H1 (cell line): Measurements from ENCODE around the gene KIAA1755. TPM values are rescaled to one million over a fixed set of nuclear protein-coding genes. Genes with fewer than 3 reads are reported as not detected.

ENCODE experiments used
- CTCF ChIA-PET: fragments of 300-600 bp; sonication (Branson Sonifier 250); formaldehyde crosslinking; loops from one replicate; lab custom pipeline; 2021; ENCODE audit not compliant: partially characterized antibody; lab: Charles Lee
- POLR2A ChIA-PET: fragments of 300-600 bp; sonication (Branson Sonifier 250); formaldehyde crosslinking; loops from one replicate; lab custom pipeline; 2021; ENCODE audit warnings: inconsistent platforms; ENCODE audit not compliant: partially characterized antibody; lab: Charles Lee
- DNase-seq, 2 experiments: peaks; one replicate each; pipeline versions ENCODE4 v3.0.0 to v3.0.0-alpha.2; 2010 to 2022; ENCODE audit warnings: low spot score in 2 of 2, low read depth in 1 of 2, mixed read lengths in 1 of 2
- FAIRE-seq: peaks from 2 replicates; lab custom pipeline; 2011; peaks lifted over from hg19 to GRCh38; lab: Jason Lieb, UNC
- H2AFZ ChIP-seq: 2 replicates; pipeline ENCODE4 v1.8.1; 2012; ENCODE audit warnings: low read length, inconsistent platforms
- H2AK5ac ChIP-seq: 2 replicates; pipeline ENCODE4 v1.6.1; 2013; ENCODE audit warnings: low read depth, low read length
- H2BK120ac ChIP-seq: replicated peaks from 2 replicates; pipeline ENCODE3; 2013; ENCODE audit warnings: low read depth, low read length, inconsistent platforms
- H2BK12ac ChIP-seq: 2 replicates; pipeline ENCODE4 v1.6.1; 2013; ENCODE audit warnings: low read depth, low read length
- H2BK15ac ChIP-seq: 2 replicates; pipeline ENCODE4 v1.6.1; 2013; ENCODE audit warnings: low read length
- H2BK20ac ChIP-seq: 2 replicates; pipeline ENCODE4 v1.6.1; 2013; ENCODE audit warnings: low read length
- H2BK5ac ChIP-seq: 2 replicates; pipeline ENCODE4 v1.6.1; 2013; ENCODE audit warnings: low read depth, low read length
- H3K14ac ChIP-seq: 2 replicates; pipeline ENCODE4 v1.6.1; 2013; ENCODE audit warnings: inconsistent platforms; ENCODE audit not compliant: insufficient read length
- H3K18ac ChIP-seq: 2 replicates; pipeline ENCODE4 v1.6.1; 2013; ENCODE audit warnings: low read length; ENCODE audit errors: extremely low read depth
- H3K23ac ChIP-seq: 2 replicates; pipeline ENCODE4 v1.6.1; 2013; ENCODE audit warnings: inconsistent platforms; ENCODE audit not compliant: insufficient read length
- H3K23me2 ChIP-seq: 2 replicates; pipeline ENCODE4 v1.6.1; 2013; ENCODE audit warnings: low read depth, low read length
- H3K27ac ChIP-seq: 2 replicates; pipeline ENCODE4 v1.6.1; 2011; ENCODE audit warnings: low read depth, low read length, inconsistent platforms
- H3K27me3 ChIP-seq, 4 experiments: replicated peaks in 1 of 4; 1 replicate in 1 of 4; 2 replicates in 3 of 4; pipeline versions ENCODE4 v1.6.1 to v1.8.1; 2011 to 2013; ENCODE audit warnings: low read length in 3 of 4, mild to moderate bottlenecking in 3 of 4, inconsistent platforms in 2 of 4, mixed read lengths in 2 of 4, moderate library complexity in 1 of 4; ENCODE audit not compliant: control insufficient read depth in 3 of 4, insufficient read depth in 3 of 4; ENCODE audit errors: extremely low read depth in 1 of 4
- H3K36me3 ChIP-seq, 4 experiments: 2 replicates each; pipeline versions ENCODE4 v1.6.1 to v1.8.1; 2011 to 2013; ENCODE audit warnings: mild to moderate bottlenecking in 4 of 4, low read length in 3 of 4, moderate library complexity in 2 of 4, control low read depth in 1 of 4, inconsistent platforms in 1 of 4; ENCODE audit not compliant: insufficient read depth in 4 of 4, control insufficient read depth in 2 of 4
- H3K4ac ChIP-seq: replicated peaks from 2 replicates; pipeline ENCODE3; 2013; ENCODE audit warnings: low read length, low read depth, mixed read lengths, inconsistent platforms; ENCODE audit not compliant: insufficient read length
- H3K4me1 ChIP-seq, 4 experiments: replicated peaks in 1 of 4; 1 replicate in 1 of 4; 2 replicates in 3 of 4; pipeline versions ENCODE4 v1.6.1 to v1.8.1; 2011 to 2013; ENCODE audit warnings: low read length in 3 of 4, inconsistent platforms in 2 of 4, mixed read lengths in 1 of 4; ENCODE audit not compliant: insufficient read depth in 4 of 4, control insufficient read depth in 3 of 4
- H3K4me2 ChIP-seq, 2 experiments: 2 replicates each; pipeline versions ENCODE4 v1.6.1 to v1.8.1; 2011 to 2013; ENCODE audit warnings: low read depth in 2 of 2, low read length in 2 of 2, control low read depth in 1 of 2, inconsistent platforms in 1 of 2, mild to moderate bottlenecking in 1 of 2; ENCODE audit not compliant: insufficient read depth in 1 of 2
- H3K4me3 ChIP-seq, 4 experiments: fragments of 200-600, 300-600 bp in 1 of 4; sonication (generic), shearing (Covaris generic), sonication (Bioruptor Twin) in 1 of 4; 2 replicates each; pipeline versions ENCODE4 v1.5.1 to v1.8.1; 2011 to 2016; ENCODE audit warnings: low read length in 4 of 4, low read depth in 3 of 4, control low read depth in 2 of 4, inconsistent platforms in 2 of 4, mild to moderate bottlenecking in 2 of 4, mixed read lengths in 1 of 4, moderate library complexity in 1 of 4; ENCODE audit not compliant: insufficient read depth in 2 of 4; ENCODE audit errors: extremely low read depth in 1 of 4
- H3K56ac ChIP-seq: replicated peaks from 2 replicates; pipeline ENCODE3; 2013; ENCODE audit warnings: low read depth, mild to moderate bottlenecking, mixed read lengths, low read length, inconsistent platforms; ENCODE audit not compliant: insufficient read length
- H3K79me1 ChIP-seq: 2 replicates; pipeline ENCODE4 v1.6.1; 2013; ENCODE audit warnings: low read depth, low read length, control low read depth
- H3K79me2 ChIP-seq, 2 experiments: 2 replicates each; pipeline versions ENCODE4 v1.6.1 to v1.8.1; 2012 to 2013; ENCODE audit warnings: low read length in 2 of 2, mild to moderate bottlenecking in 2 of 2, inconsistent platforms in 1 of 2; ENCODE audit not compliant: insufficient read depth in 2 of 2, control insufficient read depth in 1 of 2
- H3K9ac ChIP-seq, 4 experiments: replicated peaks in 1 of 4; 1 replicate in 1 of 4; 2 replicates in 3 of 4; pipeline versions ENCODE4 v1.6.1 to v1.8.1; 2011 to 2013; ENCODE audit warnings: low read depth in 3 of 4, low read length in 3 of 4, control low read depth in 2 of 4, mild to moderate bottlenecking in 2 of 4, moderate library complexity in 2 of 4, inconsistent platforms in 1 of 4; ENCODE audit errors: extremely low read depth in 1 of 4
- H3K9me3 ChIP-seq, 2 experiments: 2 replicates each; pipeline versions ENCODE4 v1.6.1 to v1.8.1; 2012 to 2013; ENCODE audit warnings: mild to moderate bottlenecking in 2 of 2, moderate library complexity in 2 of 2, control low read depth in 1 of 2, inconsistent platforms in 1 of 2, low read depth in 1 of 2, low read length in 1 of 2, mixed read lengths in 1 of 2; ENCODE audit not compliant: insufficient read depth in 2 of 2
- H4K20me1 ChIP-seq, 2 experiments: replicated peaks in 1 of 2; 2 replicates each; pipeline versions ENCODE3 to v1.8.1; 2011 to 2013; ENCODE audit warnings: inconsistent platforms in 2 of 2, low read length in 2 of 2, mild to moderate bottlenecking in 1 of 2; ENCODE audit not compliant: insufficient read depth in 2 of 2, control insufficient read depth in 1 of 2
- H4K5ac ChIP-seq: 2 replicates; pipeline ENCODE4 v1.6.1; 2013; ENCODE audit warnings: low read length, low read depth, mixed read lengths, inconsistent platforms; ENCODE audit not compliant: insufficient read length
- H4K8ac ChIP-seq: 2 replicates; pipeline ENCODE4 v1.8.0; 2013; ENCODE audit warnings: mild to moderate bottlenecking, moderate library complexity, low read length, inconsistent platforms; ENCODE audit not compliant: insufficient read depth; ENCODE audit errors: extremely low read depth
- H4K91ac ChIP-seq: replicated peaks from 2 replicates; pipeline ENCODE3; 2013; ENCODE audit warnings: low read length, mixed read lengths, inconsistent platforms; ENCODE audit not compliant: insufficient read length
- WGBS, 2 experiments: shearing (Covaris generic) in 1 of 2; methylation state at CpG; one replicate each; pipeline versions ENCODE4 v1.1.6 to v1.1.7; 2013 to 2015; ENCODE audit warnings: low lambda C conversion rate in 2 of 2, mixed read lengths in 2 of 2, inconsistent platforms in 1 of 2, low coverage in 1 of 2, missing lambda C conversion rate in 1 of 2; ENCODE audit not compliant: insufficient replicate concordance in 2 of 2, insufficient coverage in 1 of 2, insufficient read length in 1 of 2; ENCODE audit errors: extremely low coverage in 1 of 2, missing lambda C conversion rate in 1 of 2; 5-methylcytosine and 5-hydroxymethylcytosine counted together
- polyA plus RNA-seq, 7 experiments: library from polyadenylated mRNA; depleted of rRNA in 3 of 7; stranded (reverse) in 5 of 7; unstranded in 2 of 7; fragments of >200 nt in 5 of 7; fragments of 200-250 nt in 2 of 7; gene quantifications; 1 replicate in 5 of 7; 2 replicates in 1 of 7; 4 replicates in 1 of 7; pipeline versions ENCODE4 v1.2.1 to v1.2.3, GENCODE V29; 2011 to 2013; ENCODE audit warnings: missing spikeins in 2 of 7, mixed read lengths in 2 of 7
- total RNA-seq: library from RNA; stranded (reverse); fragmentation: NEBNext Ultra II Directional; extraction: Animal tissue kit (Norgen Biotek cat#: 25700); gene quantifications from 2 replicates; pipeline ENCODE4 v1.2.1, GENCODE V29; 2021

The KIAA1755 gene
- total and polyA plus RNA-seq, 2 of the 8 experiments (the other 6 are each of a cell fraction or from before 2014, with no cell fraction given), result 0.23 TPM; not detected in 1

DNA sequence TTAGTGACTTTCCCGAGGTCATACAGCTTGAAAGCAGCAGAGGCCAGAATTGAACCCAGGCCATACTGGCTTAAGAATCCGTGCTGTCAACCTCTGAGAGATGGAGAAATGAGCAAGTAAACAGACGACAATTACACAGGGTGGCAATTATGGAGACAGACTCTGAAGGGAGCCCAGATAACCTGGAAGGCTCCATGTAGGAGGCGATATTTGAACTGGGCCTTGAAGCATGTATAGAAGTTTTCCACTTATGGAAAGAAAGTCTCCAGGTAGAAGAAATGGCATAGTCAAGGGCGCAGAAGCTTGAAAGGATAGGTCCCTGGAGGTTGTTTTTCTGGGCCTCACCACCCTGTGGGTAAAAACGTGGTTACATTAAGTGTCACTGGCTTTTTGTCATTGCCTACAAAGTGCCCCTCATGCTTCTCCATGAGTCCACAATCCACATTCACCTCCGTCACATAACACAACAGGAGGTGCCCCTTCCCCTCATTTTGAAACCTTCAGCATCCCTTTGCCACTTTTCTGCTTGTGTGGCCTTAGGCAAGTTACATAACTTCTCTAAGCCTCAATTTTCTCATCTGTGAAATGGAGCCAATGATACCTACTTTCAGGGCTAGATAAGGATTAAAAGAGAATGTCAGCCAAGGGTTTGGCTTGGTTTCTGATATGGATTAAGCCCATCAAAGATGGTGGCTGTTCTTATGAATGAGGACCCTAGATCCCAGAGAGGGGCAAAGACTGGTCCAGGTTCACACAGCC is 37.6 kb upstream of the KIAA1755 start:
- DNase-seq (no peak), FAIRE-seq (no peak)
- no peak overlapping the region for H3K14ac ChIP-seq
- CTCF ChIA-PET, result interaction anchor here (0.8 to 2.0 kb wide), 5 partner anchors 14 to 78 kb away, joined by 3 to 5 read pairs (median 3); no protein-coding TSS in a partner anchor
- no peak overlapping the region for H2BK120ac ChIP-seq
- H3K4me1 ChIP-seq, result peaks cover 3 to 11% (median 5%) of the 10 kb centered on the region in 4 experiments; a peak in 5 of 7 replicates
- H3K9me3 ChIP-seq, result no peaks in the 10 kb centered on the region
- H2AK5ac ChIP-seq, result no peak overlapping the region
- H3K79me2 ChIP-seq, result no peaks in the 10 kb centered on the region
- 86% methylated on average over 7 of the region's 7 CpGs; no CpG with 5 or more reads in 1 of the 2 experiments for WGBS, 2 experiments
- H3K18ac ChIP-seq, result no peak overlapping the region
- H2BK12ac ChIP-seq, result no peak overlapping the region
- H3K23me2 ChIP-seq, result no peaks in the 10 kb centered on the region
- H2AFZ ChIP-seq, result no peak overlapping the region
- H2BK20ac ChIP-seq, result no peak overlapping the region
- H4K8ac ChIP-seq, result no peak overlapping the region
- no peak overlapping the region for H3K4me3 ChIP-seq
- no peak overlapping the region for H3K4ac ChIP-seq
- H3K36me3 ChIP-seq, result no peaks in the 10 kb centered on the region
- no peak overlapping the region for H3K27ac ChIP-seq
- no peak overlapping the region for H3K23ac ChIP-seq
- POLR2A ChIA-PET, result no interaction called here
- H4K20me1 ChIP-seq, result no peaks in the 10 kb centered on the region
- H3K56ac ChIP-seq, result no peak overlapping the region
- H2BK5ac ChIP-seq, result no peak overlapping the region
- no peaks in the 10 kb centered on the region for H3K79me1 ChIP-seq
- no peak overlapping the region; a peak in 1 of 7 replicates for H3K9ac ChIP-seq
- no peak overlapping the region for H3K4me2 ChIP-seq
- no peak overlapping the region for H4K5ac ChIP-seq
- no peak overlapping the region for H4K91ac ChIP-seq
- H2BK15ac ChIP-seq, result no peak overlapping the region
- H3K27me3 ChIP-seq, result no peaks in the 10 kb centered on the region
